PFSK-1 (cell line): ENCODE results near the gene RIMS1.

Experiments used
- POLR2AphosphoS5 ChIP-seq: IDR thresholded peaks from 2 replicates; pipeline ENCODE4 v1.6.1; 2012; ENCODE audit warnings: low read depth, mild to moderate bottlenecking, control low read depth, low read length, moderate library complexity
- SIN3A ChIP-seq: IDR thresholded peaks from 2 replicates; pipeline ENCODE4 v1.6.1; 2012; ENCODE audit warnings: mild to moderate bottlenecking, low read length, moderate library complexity, borderline replicate concordance; ENCODE audit not compliant: insufficient read depth
- TAF1 ChIP-seq: IDR thresholded peaks from 2 replicates; pipeline ENCODE4 v1.6.1; 2012; ENCODE audit warnings: low read length, control low read depth, borderline replicate concordance; ENCODE audit not compliant: insufficient read depth
- TF ChIP-seq, protein P1 (sequence below), 2 experiments: IDR thresholded peaks; 2 replicates each; pipeline versions ENCODE4 v1.6.1 to v1.8.0; 2011 to 2012; ENCODE audit warnings: low read depth in 2 of 2, low read length in 2 of 2, control low read depth in 1 of 2, inconsistent platforms in 1 of 2, mild to moderate bottlenecking in 1 of 2, moderate library complexity in 1 of 2; ENCODE audit not compliant: insufficient read depth in 1 of 2

DNA sequence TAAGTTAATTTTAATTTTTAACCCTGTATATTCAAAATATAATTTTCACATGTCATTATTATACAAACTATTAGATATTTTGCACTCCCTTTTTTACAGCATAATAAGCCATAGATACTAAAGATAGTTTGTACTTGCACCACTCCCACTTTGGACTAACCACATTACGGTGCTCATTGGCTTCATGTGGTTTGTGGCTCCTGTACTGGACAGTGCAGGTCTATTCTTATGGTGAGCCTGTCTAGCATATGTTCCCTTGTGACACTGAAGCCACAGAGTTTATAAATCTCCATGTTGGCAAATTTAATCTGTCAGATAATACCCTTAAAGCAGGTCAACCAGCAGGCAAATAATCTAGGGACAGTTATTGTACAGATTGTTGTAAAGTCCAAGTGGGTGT is 381.1 kb downstream of the RIMS1 start:
- TF ChIP-seq, protein P1, sequence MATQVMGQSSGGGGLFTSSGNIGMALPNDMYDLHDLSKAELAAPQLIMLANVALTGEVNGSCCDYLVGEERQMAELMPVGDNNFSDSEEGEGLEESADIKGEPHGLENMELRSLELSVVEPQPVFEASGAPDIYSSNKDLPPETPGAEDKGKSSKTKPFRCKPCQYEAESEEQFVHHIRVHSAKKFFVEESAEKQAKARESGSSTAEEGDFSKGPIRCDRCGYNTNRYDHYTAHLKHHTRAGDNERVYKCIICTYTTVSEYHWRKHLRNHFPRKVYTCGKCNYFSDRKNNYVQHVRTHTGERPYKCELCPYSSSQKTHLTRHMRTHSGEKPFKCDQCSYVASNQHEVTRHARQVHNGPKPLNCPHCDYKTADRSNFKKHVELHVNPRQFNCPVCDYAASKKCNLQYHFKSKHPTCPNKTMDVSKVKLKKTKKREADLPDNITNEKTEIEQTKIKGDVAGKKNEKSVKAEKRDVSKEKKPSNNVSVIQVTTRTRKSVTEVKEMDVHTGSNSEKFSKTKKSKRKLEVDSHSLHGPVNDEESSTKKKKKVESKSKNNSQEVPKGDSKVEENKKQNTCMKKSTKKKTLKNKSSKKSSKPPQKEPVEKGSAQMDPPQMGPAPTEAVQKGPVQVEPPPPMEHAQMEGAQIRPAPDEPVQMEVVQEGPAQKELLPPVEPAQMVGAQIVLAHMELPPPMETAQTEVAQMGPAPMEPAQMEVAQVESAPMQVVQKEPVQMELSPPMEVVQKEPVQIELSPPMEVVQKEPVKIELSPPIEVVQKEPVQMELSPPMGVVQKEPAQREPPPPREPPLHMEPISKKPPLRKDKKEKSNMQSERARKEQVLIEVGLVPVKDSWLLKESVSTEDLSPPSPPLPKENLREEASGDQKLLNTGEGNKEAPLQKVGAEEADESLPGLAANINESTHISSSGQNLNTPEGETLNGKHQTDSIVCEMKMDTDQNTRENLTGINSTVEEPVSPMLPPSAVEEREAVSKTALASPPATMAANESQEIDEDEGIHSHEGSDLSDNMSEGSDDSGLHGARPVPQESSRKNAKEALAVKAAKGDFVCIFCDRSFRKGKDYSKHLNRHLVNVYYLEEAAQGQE (IDR thresholded peaks at IDR 0.05; ENCODE audit: insufficient read depth in 1 of 2, low read depth in 2 of 2, low read length in 2 of 2), result no peak
- TF ChIP-seq TAF1, result no peak
- no peak for TF ChIP-seq POLR2AphosphoS5
- no peak for TF ChIP-seq SIN3A
